ENCODE data around the gene SDSL.

Gene SDSL

DNA sequence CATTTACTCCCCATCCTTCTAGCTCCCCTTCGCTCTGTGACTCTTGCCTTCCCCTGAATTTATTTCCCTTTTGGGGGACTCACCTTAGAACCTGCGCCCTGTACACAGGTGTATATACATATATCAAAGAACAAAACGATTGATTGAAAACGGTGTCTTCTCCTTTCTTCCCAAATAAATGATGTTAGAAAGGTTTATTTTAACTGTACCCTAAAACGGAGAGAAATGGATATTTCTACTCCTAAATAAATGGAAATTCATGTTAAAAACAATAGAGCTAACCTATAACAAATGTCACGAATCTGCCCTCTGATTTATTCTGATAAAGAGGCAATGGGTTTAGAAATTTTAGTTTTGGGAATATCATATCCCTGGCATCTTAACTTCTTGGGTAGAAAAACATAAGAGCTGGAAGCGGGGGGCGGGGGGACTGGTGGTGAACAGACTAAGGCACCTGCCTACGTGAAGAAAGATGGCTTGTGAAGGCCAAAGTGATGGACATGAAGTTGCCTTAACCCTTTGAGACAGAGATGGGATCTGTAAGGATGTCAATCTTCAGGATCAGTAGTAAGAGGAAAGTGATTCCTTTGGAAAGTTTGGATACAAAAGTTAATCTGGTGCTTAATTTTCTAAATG is 58.3 kb downstream of the SDSL start:
- H3K27ac ChIP-seq, result no peak overlapping the region
- TF ChIP-seq, protein P1, sequence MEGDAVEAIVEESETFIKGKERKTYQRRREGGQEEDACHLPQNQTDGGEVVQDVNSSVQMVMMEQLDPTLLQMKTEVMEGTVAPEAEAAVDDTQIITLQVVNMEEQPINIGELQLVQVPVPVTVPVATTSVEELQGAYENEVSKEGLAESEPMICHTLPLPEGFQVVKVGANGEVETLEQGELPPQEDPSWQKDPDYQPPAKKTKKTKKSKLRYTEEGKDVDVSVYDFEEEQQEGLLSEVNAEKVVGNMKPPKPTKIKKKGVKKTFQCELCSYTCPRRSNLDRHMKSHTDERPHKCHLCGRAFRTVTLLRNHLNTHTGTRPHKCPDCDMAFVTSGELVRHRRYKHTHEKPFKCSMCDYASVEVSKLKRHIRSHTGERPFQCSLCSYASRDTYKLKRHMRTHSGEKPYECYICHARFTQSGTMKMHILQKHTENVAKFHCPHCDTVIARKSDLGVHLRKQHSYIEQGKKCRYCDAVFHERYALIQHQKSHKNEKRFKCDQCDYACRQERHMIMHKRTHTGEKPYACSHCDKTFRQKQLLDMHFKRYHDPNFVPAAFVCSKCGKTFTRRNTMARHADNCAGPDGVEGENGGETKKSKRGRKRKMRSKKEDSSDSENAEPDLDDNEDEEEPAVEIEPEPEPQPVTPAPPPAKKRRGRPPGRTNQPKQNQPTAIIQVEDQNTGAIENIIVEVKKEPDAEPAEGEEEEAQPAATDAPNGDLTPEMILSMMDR (conservative IDR thresholded peaks at IDR 0.05), result no peak
- no peak for TF ChIP-seq ZFX (IDR thresholded peaks at IDR 0.05)

DNA sequence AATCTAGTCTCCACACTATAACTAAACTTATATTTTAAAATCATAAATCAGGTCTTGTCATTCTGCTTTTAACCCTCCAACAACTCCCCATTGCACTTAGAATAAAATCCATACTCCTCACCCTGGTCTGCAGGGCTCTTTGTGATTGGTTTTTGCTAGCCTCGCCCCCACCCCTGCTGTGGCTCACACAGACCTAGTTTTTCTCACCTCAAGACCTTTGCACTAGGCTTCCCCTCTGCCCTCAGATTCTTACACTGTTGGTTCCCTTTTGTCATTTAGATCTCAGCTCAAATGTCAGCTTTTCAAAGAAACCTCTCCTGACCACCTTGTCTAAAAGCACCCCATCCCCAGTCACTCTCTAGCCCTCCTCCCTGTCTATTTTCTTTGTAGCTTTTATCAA is 60.2 kb downstream of the SDSL start:
- H3K27ac ChIP-seq, result no peak overlapping the region
- TF ChIP-seq ZFX (IDR thresholded peaks at IDR 0.05), result no peak
- TF ChIP-seq, protein P1 (conservative IDR thresholded peaks at IDR 0.05), result no peak

DNA sequence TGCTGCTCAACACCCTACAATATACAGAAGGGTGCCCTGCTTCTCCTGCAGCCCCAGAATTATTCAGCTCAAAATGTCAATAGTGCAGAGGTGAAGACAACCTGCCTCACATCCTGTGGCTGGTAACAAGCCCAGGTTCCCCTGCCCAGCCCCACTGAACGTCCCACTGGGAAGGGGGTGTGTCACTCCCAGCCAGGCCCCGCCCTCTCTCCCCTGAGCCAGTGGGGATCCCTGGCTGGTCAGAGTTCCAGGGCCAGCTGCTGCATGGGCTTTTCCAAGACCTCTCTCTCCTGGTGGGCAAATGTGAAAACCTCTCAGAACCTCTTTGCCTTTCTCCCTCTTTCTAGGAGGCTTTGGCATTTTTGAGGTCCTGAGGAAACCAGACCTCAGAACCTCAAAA is 63.1 kb downstream of the SDSL start:
- H3K27ac ChIP-seq, result no peak overlapping the region
- TF ChIP-seq, protein P1 (conservative IDR thresholded peaks at IDR 0.05), result no peak
- no peak for TF ChIP-seq ZFX (IDR thresholded peaks at IDR 0.05)

DNA sequence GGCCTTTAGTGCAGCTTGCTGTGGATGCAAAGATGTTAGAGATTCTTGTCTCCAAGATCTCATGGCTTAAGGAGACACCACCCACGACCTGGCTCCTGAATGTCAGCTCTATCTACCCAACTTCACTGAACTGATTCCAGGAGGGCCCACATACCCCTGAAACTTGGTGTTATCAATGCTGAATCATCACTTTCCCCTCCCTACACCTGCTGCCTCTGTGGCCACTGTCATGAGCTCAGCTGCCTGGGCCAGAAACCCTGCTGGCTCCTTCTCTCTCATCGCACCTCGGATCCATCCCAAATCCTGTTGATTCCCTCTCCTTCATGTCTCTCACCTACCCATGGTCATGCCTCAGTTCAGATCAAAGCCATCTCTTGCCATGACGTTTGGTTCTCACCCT is 64.5 kb downstream of the SDSL start:
- no peak overlapping the region for H3K27ac ChIP-seq
- TF ChIP-seq ZFX (IDR thresholded peaks at IDR 0.05), result no peak
- TF ChIP-seq, protein P1 (conservative IDR thresholded peaks at IDR 0.05), result no peak
